ENCODE measurements around the gene PLA2G2C. TPM values are rescaled to one million over a fixed set of nuclear protein-coding genes. Genes with fewer than 3 reads are reported as not detected.

The PLA2G2C gene
- polyA plus RNA-seq, 2 donors: 0.07 to 0.14 TPM

- no peaks in the 10 kb centered on the region for H3K4me1 ChIP-seq (ENCODE audit: control insufficient read depth in 2 of 2, insufficient read depth in 2 of 2, low read length in 1 of 2)
- H3K9me3 ChIP-seq (ENCODE audit: control insufficient read depth in 2 of 2, insufficient read depth in 1 of 2, low read depth in 1 of 2, low read length in 1 of 2): peaks cover 0 to 10% of the 10 kb centered on the region in 2 donors
- no peak overlapping the region for H3K4me3 ChIP-seq (ENCODE audit: low read depth in 1 of 2, low read length in 2 of 2)
- WGBS, 2 donors: 72 to 75% methylated on average over 6 of the region's 6 CpGs
- H3K27me3 ChIP-seq (ENCODE audit: control insufficient read depth in 1 of 2, insufficient read depth in 2 of 2, low read length in 2 of 2): no peaks in the 10 kb centered on the region
- H3K36me3 ChIP-seq (ENCODE audit: control insufficient read depth in 2 of 2, insufficient read depth in 2 of 2, low read length in 1 of 2): no peaks in the 10 kb centered on the region
- no peak overlapping the region for H3K27ac ChIP-seq (ENCODE audit: low read depth in 2 of 2, low read length in 1 of 2)
Observed at GRCh38 chr1:20180129-20180843, 6.0 kb downstream of the PLA2G2C start.

GRCh38 chr1:20179371-20180128 lies 6.8 kb downstream of the PLA2G2C start:
- Histone ChIP-seq H3K9me3 (ENCODE audit: control insufficient read depth in 2 of 2, insufficient read depth in 1 of 2, low read depth in 1 of 2, low read length in 1 of 2) (peaks cover 0 to 10% of the 10 kb centered on the region in 2 donors), H3K27me3 (ENCODE audit: control insufficient read depth in 1 of 2, insufficient read depth in 2 of 2, low read length in 2 of 2) (no peaks in the 10 kb centered on the region), H3K27ac (ENCODE audit: low read depth in 2 of 2, low read length in 1 of 2) (peak overlapping the region in 1 of 2 donors; percentile 37), H3K4me3 (ENCODE audit: low read depth in 1 of 2, low read length in 2 of 2) (no peak overlapping the region), H3K36me3 (ENCODE audit: control insufficient read depth in 2 of 2, insufficient read depth in 2 of 2, low read length in 1 of 2) (no peaks in the 10 kb centered on the region), H3K4me1 (ENCODE audit: control insufficient read depth in 2 of 2, insufficient read depth in 2 of 2, low read length in 1 of 2) (no peaks in the 10 kb centered on the region)
- 91 to 95% methylated on average over 2 of the region's 2 CpGs for WGBS, 2 donors

GRCh38 chr1:20178634-20179370 lies 7.5 kb downstream of the PLA2G2C start:
- H3K36me3 ChIP-seq (ENCODE audit: control insufficient read depth in 2 of 2, insufficient read depth in 2 of 2, low read length in 1 of 2): no peaks in the 10 kb centered on the region
- H3K27ac ChIP-seq (ENCODE audit: low read depth in 2 of 2, low read length in 1 of 2): peak overlapping the region in 1 of 2 donors; percentile 37
- H3K9me3 ChIP-seq (ENCODE audit: control insufficient read depth in 2 of 2, insufficient read depth in 1 of 2, low read depth in 1 of 2, low read length in 1 of 2): peaks cover 0 to 10% of the 10 kb centered on the region in 2 donors
- H3K4me3 ChIP-seq (ENCODE audit: low read depth in 1 of 2, low read length in 2 of 2): no peak overlapping the region
- 80 to 82% methylated on average over 13 of the region's 13 CpGs for WGBS, 2 donors
- no peaks in the 10 kb centered on the region for H3K27me3 ChIP-seq (ENCODE audit: control insufficient read depth in 1 of 2, insufficient read depth in 2 of 2, low read length in 2 of 2)
- no peaks in the 10 kb centered on the region for H3K4me1 ChIP-seq (ENCODE audit: control insufficient read depth in 2 of 2, insufficient read depth in 2 of 2, low read length in 1 of 2)

- Histone ChIP-seq H3K36me3 (ENCODE audit: control insufficient read depth in 2 of 2, insufficient read depth in 2 of 2, low read length in 1 of 2) (no peaks in the 10 kb centered on the region), H3K4me1 (ENCODE audit: control insufficient read depth in 2 of 2, insufficient read depth in 2 of 2, low read length in 1 of 2) (no peaks in the 10 kb centered on the region), H3K9me3 (ENCODE audit: control insufficient read depth in 2 of 2, insufficient read depth in 1 of 2, low read depth in 1 of 2, low read length in 1 of 2) (peaks cover 0 to 8% of the 10 kb centered on the region in 2 donors), H3K27ac (ENCODE audit: low read depth in 2 of 2, low read length in 1 of 2) (no peak overlapping the region), H3K4me3 (ENCODE audit: low read depth in 1 of 2, low read length in 2 of 2) (no peak overlapping the region), H3K27me3 (ENCODE audit: control insufficient read depth in 1 of 2, insufficient read depth in 2 of 2, low read length in 2 of 2) (no peaks in the 10 kb centered on the region)
- 62 to 64% methylated on average over 9 of the region's 9 CpGs for WGBS, 2 donors
Observed at GRCh38 chr1:20174937-20175666, 11.2 kb downstream of the PLA2G2C start.

GRCh38 chr1:20172033-20172590 lies 14.2 kb downstream of the PLA2G2C start:
- H3K27ac ChIP-seq (ENCODE audit: low read depth in 2 of 2, low read length in 1 of 2): no peak overlapping the region
- no peaks in the 10 kb centered on the region for H3K4me1 ChIP-seq (ENCODE audit: control insufficient read depth in 2 of 2, insufficient read depth in 2 of 2, low read length in 1 of 2)
- 87 to 90% methylated on average over 12 of the region's 12 CpGs for WGBS, 2 donors
- H3K36me3 ChIP-seq (ENCODE audit: control insufficient read depth in 2 of 2, insufficient read depth in 2 of 2, low read length in 1 of 2): no peaks in the 10 kb centered on the region
- no peaks in the 10 kb centered on the region for H3K9me3 ChIP-seq (ENCODE audit: control insufficient read depth in 2 of 2, insufficient read depth in 1 of 2, low read depth in 1 of 2, low read length in 1 of 2)
- H3K4me3 ChIP-seq (ENCODE audit: low read depth in 1 of 2, low read length in 2 of 2): no peak overlapping the region
- peaks cover 0 to 3% of the 10 kb centered on the region in 2 donors for H3K27me3 ChIP-seq (ENCODE audit: control insufficient read depth in 1 of 2, insufficient read depth in 2 of 2, low read length in 2 of 2)

GRCh38 chr1:20169932-20170331 lies 16.4 kb downstream of the PLA2G2C start:
- Histone ChIP-seq H3K36me3 (ENCODE audit: control insufficient read depth in 2 of 2, insufficient read depth in 2 of 2, low read length in 1 of 2) (no peaks in the 10 kb centered on the region), H3K9me3 (ENCODE audit: control insufficient read depth in 2 of 2, insufficient read depth in 1 of 2, low read depth in 1 of 2, low read length in 1 of 2) (peaks cover 0 to 3% of the 10 kb centered on the region in 2 donors), H3K27me3 (ENCODE audit: control insufficient read depth in 1 of 2, insufficient read depth in 2 of 2, low read length in 2 of 2) (peaks cover 0 to 3% of the 10 kb centered on the region in 2 donors), H3K4me1 (ENCODE audit: control insufficient read depth in 2 of 2, insufficient read depth in 2 of 2, low read length in 1 of 2) (peaks cover 0 to 2% of the 10 kb centered on the region in 2 donors), H3K27ac (ENCODE audit: low read depth in 2 of 2, low read length in 1 of 2) (no peak overlapping the region), H3K4me3 (ENCODE audit: low read depth in 1 of 2, low read length in 2 of 2) (no peak overlapping the region)
- WGBS, 2 donors: 81 to 88% methylated on average over 5 of the region's 5 CpGs

- Histone ChIP-seq H3K4me3 (ENCODE audit: low read depth in 1 of 2, low read length in 2 of 2) (no peak overlapping the region), H3K27ac (ENCODE audit: low read depth in 2 of 2, low read length in 1 of 2) (no peak overlapping the region), H3K36me3 (ENCODE audit: control insufficient read depth in 2 of 2, insufficient read depth in 2 of 2, low read length in 1 of 2) (no peaks in the 10 kb centered on the region), H3K27me3 (ENCODE audit: control insufficient read depth in 1 of 2, insufficient read depth in 2 of 2, low read length in 2 of 2) (peaks cover 0 to 3% of the 10 kb centered on the region in 2 donors), H3K4me1 (ENCODE audit: control insufficient read depth in 2 of 2, insufficient read depth in 2 of 2, low read length in 1 of 2) (peaks cover 0 to 2% of the 10 kb centered on the region in 2 donors), H3K9me3 (ENCODE audit: control insufficient read depth in 2 of 2, insufficient read depth in 1 of 2, low read depth in 1 of 2, low read length in 1 of 2) (peaks cover 0 to 10% of the 10 kb centered on the region in 2 donors)
- WGBS, 2 donors: 74 to 76% methylated on average over 9 of the region's 9 CpGs
Observed at GRCh38 chr1:20168564-20169491, 17.5 kb downstream of the PLA2G2C start.

GRCh38 chr1:20167126-20167525 lies 19.2 kb downstream of the PLA2G2C start:
- H3K4me3 ChIP-seq (ENCODE audit: low read depth in 1 of 2, low read length in 2 of 2): no peak overlapping the region
- H3K27me3 ChIP-seq (ENCODE audit: control insufficient read depth in 1 of 2, insufficient read depth in 2 of 2, low read length in 2 of 2): peaks cover 0 to 3% of the 10 kb centered on the region in 2 donors
- H3K4me1 ChIP-seq (ENCODE audit: control insufficient read depth in 2 of 2, insufficient read depth in 2 of 2, low read length in 1 of 2): peaks cover 0 to 2% of the 10 kb centered on the region in 2 donors
- peaks cover 2 to 14% of the 10 kb centered on the region in 2 donors for H3K9me3 ChIP-seq (ENCODE audit: control insufficient read depth in 2 of 2, insufficient read depth in 1 of 2, low read depth in 1 of 2, low read length in 1 of 2)
- 82 to 83% methylated on average over 8 of the region's 8 CpGs for WGBS, 2 donors
- H3K27ac ChIP-seq (ENCODE audit: low read depth in 2 of 2, low read length in 1 of 2): no peak overlapping the region
- no peaks in the 10 kb centered on the region for H3K36me3 ChIP-seq (ENCODE audit: control insufficient read depth in 2 of 2, insufficient read depth in 2 of 2, low read length in 1 of 2)

Data from esophagus (tissue), 2 donors.